GM13977 (cell line): ENCODE results near the gene FEM1B.
A peak's percentile ranks its signal among the peaks of the same experiment; 100 is the strongest.

Source experiments
- DNase-seq: peaks from one replicate; pipeline ENCODE4 v3.0.0; 2012; ENCODE audit warnings: low spot score
- CTCF ChIP-seq: IDR thresholded peaks from 2 replicates; pipeline ENCODE4 v1.5.1; 2012; ENCODE audit warnings: mild to moderate bottlenecking, control low read depth; ENCODE audit not compliant: insufficient read depth; ENCODE audit errors: extremely low read depth, missing control alignments
- in situ Hi-C: fragments of 300-500 bp; cut with MboI; formaldehyde crosslinking; loops from one replicate; pipeline ENCODE4 v1.12.0; 2022; ENCODE audit warnings: low sequenced_read_pairs, low pct_unique_long_range_greater_than_20kb, mixed read lengths, inconsistent platforms; ENCODE audit not compliant: unreplicated experiment

Gene FEM1B

GRCh38 chr15:68314563-68314962 is 37.0 kb downstream of the FEM1B start:
- in situ Hi-C loops: loop anchor here (25.0 kb wide), 1 partner anchor 348 kb away; no protein-coding TSS in a partner anchor
- no peak for TF ChIP-seq CTCF
- no peak for DNase-seq

- in situ Hi-C loops: loop anchor here (25.0 kb wide), 1 partner anchor 347 kb away; no protein-coding TSS in a partner anchor
- no peak for TF ChIP-seq CTCF
- DNase-seq: no peak
Observed at GRCh38 chr15:68315035-68315434, 37.5 kb downstream of the FEM1B start.

- DNase-seq: no peak
- no peak for TF ChIP-seq CTCF
- in situ Hi-C loops: loop anchor here (25.0 kb wide), 1 partner anchor 347 kb away; no protein-coding TSS in a partner anchor
Observed at GRCh38 chr15:68315495-68316031, 38.0 kb downstream of the FEM1B start.

GRCh38 chr15:68316061-68316804 is 38.7 kb downstream of the FEM1B start:
- in situ Hi-C loops: loop anchor here (25.0 kb wide), 1 partner anchor 346 kb away; no protein-coding TSS in a partner anchor
- TF ChIP-seq CTCF: peak; percentile 50
- no peak for DNase-seq

- TF ChIP-seq CTCF: no peak
- in situ Hi-C loops: loop anchor here (25.0 kb wide), 1 partner anchor 345 kb away; no protein-coding TSS in a partner anchor
- no peak for DNase-seq
Observed at GRCh38 chr15:68317281-68318007, 39.9 kb downstream of the FEM1B start.

- no peak for TF ChIP-seq CTCF
- no peak for DNase-seq
- in situ Hi-C loops: loop anchor here (25.0 kb wide), 1 partner anchor 344 kb away; no protein-coding TSS in a partner anchor
Observed at GRCh38 chr15:68318008-68318835, 40.7 kb downstream of the FEM1B start.
